ENCODE data around the gene PPP1R3D. TPM values are rescaled to one million over a fixed set of nuclear protein-coding genes. Genes with fewer than 3 reads are reported as not detected.
"Not testable (repeated sequence)": the region's sequence is repeated elsewhere in the genome, so short reads cannot be mapped to it uniquely, and the experiment has no call there.

PPP1R3D gene
- total RNA-seq, 1 experiment from 2014 or later: 8.7 TPM

- DNase-seq (ENCODE audit: low read depth): no peak
Measured at GRCh38 chr20:59925359-59925758, 14.7 kb downstream of the PPP1R3D start.

GRCh38 chr20:59923514-59923913 is 16.6 kb downstream of the PPP1R3D start:
- DNase-seq (ENCODE audit: low read depth): peak; percentile 30

- DNase-seq (ENCODE audit: low read depth): peak; percentile 23
Measured at GRCh38 chr20:59920944-59921343, 19.2 kb downstream of the PPP1R3D start.

- DNase-seq (ENCODE audit: low read depth): no peak
Measured at GRCh38 chr20:59912609-59913008, 27.5 kb downstream of the PPP1R3D start.

- DNase-seq (ENCODE audit: low read depth): no peak
Measured at GRCh38 chr20:59911041-59911440, 29.1 kb downstream of the PPP1R3D start.

- no peak for DNase-seq (ENCODE audit: low read depth)
Measured at GRCh38 chr20:59908855-59909254, 31.2 kb downstream of the PPP1R3D start.

GRCh38 chr20:59903621-59904020 is 36.5 kb downstream of the PPP1R3D start:
- DNase-seq (ENCODE audit: low read depth): no peak

GRCh38 chr20:59902470-59902869 is 37.6 kb downstream of the PPP1R3D start:
- no peak for DNase-seq (ENCODE audit: low read depth)

GRCh38 chr20:59895908-59896307 is 44.2 kb downstream of the PPP1R3D start:
- DNase-seq (ENCODE audit: low read depth): no peak

GRCh38 chr20:59891581-59891980 is 48.5 kb downstream of the PPP1R3D start:
- no peak for DNase-seq (ENCODE audit: low read depth)

GRCh38 chr20:59890035-59890434 is 50.1 kb downstream of the PPP1R3D start:
- not testable (repeated sequence) for DNase-seq (ENCODE audit: low read depth)

GRCh38 chr20:59888050-59888449 is 52.1 kb downstream of the PPP1R3D start:
- no peak for DNase-seq (ENCODE audit: low read depth)

Other genes with a start within 250 kb of the PPP1R3D start
- gene SYCP2, start 6.7 kb downstream of the PPP1R3D start, total RNA-seq (2014; rRNA removed; shearing (Covaris generic)): 0.79 and 1.2 TPM in 2 replicates
- gene FAM217B, start 84 bp upstream of the PPP1R3D start, total RNA-seq (2014; rRNA removed; shearing (Covaris generic)): 6.3 and 7.3 TPM in 2 replicates
- gene CDH26, start 18.1 kb upstream of the PPP1R3D start, total RNA-seq (2014; rRNA removed; shearing (Covaris generic)): 0.15 and 0.81 TPM in 2 replicates

Measured in M059J (cell line).